ENCODE results near the gene RAB10.

RAB10 gene

DNA sequence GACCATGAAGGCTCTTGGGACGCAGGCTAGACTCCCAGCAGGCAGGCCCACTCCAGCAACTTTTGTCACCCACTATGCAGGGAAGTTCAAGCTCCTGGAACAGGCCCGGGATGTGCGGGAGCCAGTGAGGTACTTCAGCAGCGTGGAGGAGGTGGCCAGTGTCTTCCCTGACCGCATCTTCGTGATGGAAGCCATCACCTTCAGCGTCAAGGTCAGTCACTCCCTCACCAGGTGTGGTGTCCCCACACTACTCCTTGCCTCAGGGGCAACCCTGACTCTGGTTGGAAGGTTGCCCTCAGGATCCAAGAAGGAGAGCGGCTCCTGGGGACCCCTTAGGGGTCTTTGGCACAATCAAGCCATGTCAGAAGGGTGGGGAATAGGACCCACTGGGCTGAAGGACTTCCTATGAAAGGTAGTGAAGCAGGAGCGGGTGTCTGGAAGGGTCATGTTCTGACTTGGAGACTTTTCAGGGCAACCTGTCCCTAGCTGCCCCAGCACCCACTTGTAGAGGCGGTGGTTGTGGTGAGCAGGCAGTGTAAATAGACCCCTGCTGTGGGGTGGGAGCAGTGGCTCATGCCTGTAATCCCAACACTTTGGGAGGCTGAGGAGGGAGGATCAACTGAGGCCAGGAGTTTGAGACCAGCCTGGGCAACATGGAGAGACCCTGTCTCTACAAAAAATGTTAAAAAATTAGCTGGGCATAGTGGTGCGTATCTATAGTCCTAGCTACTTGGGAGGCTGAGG is 149.2 kb downstream of the RAB10 start:
- Histone ChIP-seq H3K4me3 (ENCODE audit: low read length) (no peak overlapping the region), H3K4me1 (ENCODE audit: control insufficient read depth, insufficient read depth, low read length) (peaks cover 7% of the 10 kb centered on the region), H3K27ac (ENCODE audit: low read depth, low read length) (no peak overlapping the region), H3K36me3 (ENCODE audit: control insufficient read depth, insufficient read depth, low read length) (no peaks in the 10 kb centered on the region), H3K9ac (ENCODE audit: low read length) (no peak overlapping the region), H3K27me3 (ENCODE audit: control insufficient read depth, insufficient read depth, low read length) (no peaks in the 10 kb centered on the region)

DNA sequence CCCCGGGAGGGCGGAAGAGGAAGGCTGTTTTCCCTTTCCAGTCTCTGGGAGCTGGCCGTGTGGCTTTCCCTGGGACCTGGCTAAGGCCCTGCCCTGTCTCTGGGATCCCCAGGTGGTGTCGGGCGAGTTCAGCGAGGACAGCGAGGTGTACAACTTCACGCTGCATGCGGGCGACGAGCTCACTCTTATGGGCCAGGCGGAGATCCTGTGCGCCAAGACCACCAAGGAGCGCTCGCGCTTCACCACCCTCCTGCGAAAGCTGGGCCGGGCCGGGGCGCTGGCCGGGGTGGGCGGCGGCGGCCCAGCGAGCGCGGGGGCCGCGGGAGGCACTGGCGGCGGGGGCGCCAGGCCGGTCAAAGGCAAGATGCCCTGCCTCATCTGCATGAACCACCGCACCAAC is 150.2 kb downstream of the RAB10 start:
- Histone ChIP-seq H3K36me3 (ENCODE audit: control insufficient read depth, insufficient read depth, low read length) (no peaks in the 10 kb centered on the region), H3K4me3 (ENCODE audit: low read length) (peak overlapping the region; percentile 67), H3K4me1 (ENCODE audit: control insufficient read depth, insufficient read depth, low read length) (peaks cover 7% of the 10 kb centered on the region), H3K9ac (ENCODE audit: low read length) (no peak overlapping the region), H3K27ac (ENCODE audit: low read depth, low read length) (no peak overlapping the region), H3K27me3 (ENCODE audit: control insufficient read depth, insufficient read depth, low read length) (no peaks in the 10 kb centered on the region)

- Histone ChIP-seq H3K27ac (ENCODE audit: low read depth, low read length) (peak overlapping the region; percentile 64), H3K9ac (ENCODE audit: low read length) (no peak overlapping the region), H3K4me3 (ENCODE audit: low read length) (peak overlapping the region; percentile 67)
Observed at GRCh38 chr2:26184555-26185303, 150.8 kb downstream of the RAB10 start.

DNA sequence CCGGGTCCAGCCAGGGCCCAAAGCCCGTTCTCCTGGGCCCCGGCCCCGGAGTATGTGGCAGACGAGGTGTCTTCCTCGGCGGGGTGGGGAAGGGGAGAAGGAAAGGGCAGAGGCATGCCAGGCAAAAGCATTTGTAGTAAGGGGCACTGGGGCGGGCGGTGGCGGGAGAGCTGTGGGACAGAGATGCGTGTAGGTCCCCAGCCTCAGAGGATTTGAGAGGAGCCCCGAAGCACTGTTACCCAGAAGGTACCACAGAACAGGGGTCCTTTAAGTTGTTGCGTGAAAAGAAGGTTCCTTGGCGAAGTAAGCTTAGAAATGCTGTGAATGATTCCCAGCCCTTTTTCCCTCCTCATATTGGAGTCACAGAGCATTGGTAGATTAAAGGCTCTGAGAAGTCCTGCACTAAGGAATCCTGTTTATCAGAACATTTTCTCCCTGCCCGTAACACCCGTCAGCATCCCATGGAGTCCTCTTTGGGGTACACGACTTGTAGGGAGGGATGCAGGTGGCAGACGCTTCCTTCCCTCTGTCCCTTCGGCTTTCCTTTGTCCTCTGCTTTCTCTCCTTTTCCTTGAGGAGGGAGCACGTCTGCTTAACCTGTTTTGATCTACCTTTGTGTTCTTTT is 151.5 kb downstream of the RAB10 start:
- no peaks in the 10 kb centered on the region for H3K36me3 ChIP-seq (ENCODE audit: control insufficient read depth, insufficient read depth, low read length)
- H3K9ac ChIP-seq (ENCODE audit: low read length) = peak overlapping the region; percentile 13
- peak overlapping the region; percentile 64 for H3K27ac ChIP-seq (ENCODE audit: low read depth, low read length)
- H3K27me3 ChIP-seq (ENCODE audit: control insufficient read depth, insufficient read depth, low read length) = no peaks in the 10 kb centered on the region
- H3K4me1 ChIP-seq (ENCODE audit: control insufficient read depth, insufficient read depth, low read length) = peaks cover 4% of the 10 kb centered on the region
- H3K4me3 ChIP-seq (ENCODE audit: low read length) = peak overlapping the region; percentile 63

More at GRCh38 chr2:26184555-26185303, 150.8 kb downstream of the RAB10 start:
- Histone ChIP-seq H3K36me3 (ENCODE audit: control insufficient read depth, insufficient read depth, low read length) (no peaks in the 10 kb centered on the region), H3K4me1 (ENCODE audit: control insufficient read depth, insufficient read depth, low read length) (peaks cover 4% of the 10 kb centered on the region), H3K27me3 (ENCODE audit: control insufficient read depth, insufficient read depth, low read length) (no peaks in the 10 kb centered on the region)

DNA sequence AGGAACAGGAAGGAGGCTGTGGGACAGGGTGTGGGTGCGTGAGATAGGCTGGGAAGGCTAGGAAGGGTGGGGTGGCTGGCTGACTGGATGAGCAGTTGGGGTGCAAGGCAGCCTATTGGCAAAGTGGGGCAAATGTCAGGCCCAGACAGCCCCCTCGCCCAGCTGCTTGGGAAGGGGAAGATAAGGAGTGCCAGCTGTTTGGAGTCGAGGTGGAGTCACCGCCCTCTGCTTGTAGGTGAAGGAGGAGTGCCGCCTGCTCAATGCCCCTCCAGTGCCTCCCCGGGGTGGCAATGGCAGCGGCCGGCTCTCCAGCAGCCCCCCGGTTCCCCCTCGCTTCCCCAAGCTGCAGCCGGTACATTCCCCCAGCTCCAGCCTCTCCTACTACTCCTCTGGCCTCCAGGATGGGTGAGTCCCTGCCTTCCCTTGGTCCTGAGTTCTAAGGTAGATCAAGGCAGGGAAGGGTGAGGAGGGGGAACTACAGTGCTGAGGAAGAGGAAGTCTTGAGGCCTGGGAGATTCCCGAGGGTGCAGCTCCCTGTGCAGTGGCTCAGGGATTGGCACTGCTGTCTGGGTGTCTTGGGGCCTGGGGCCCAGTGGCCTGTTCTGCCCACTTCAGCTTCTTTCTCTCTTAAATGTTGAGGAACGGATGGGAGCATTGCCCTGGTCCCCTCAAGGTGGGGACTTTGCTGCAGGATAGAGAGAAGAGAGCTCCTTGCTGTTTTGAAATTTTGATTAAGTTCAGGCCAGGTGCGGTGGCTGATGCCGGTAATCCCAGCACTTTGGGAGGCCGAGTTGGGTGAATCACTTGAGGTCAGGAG is 152.3 kb downstream of the RAB10 start:
- Histone ChIP-seq H3K36me3 (ENCODE audit: control insufficient read depth, insufficient read depth, low read length) (no peaks in the 10 kb centered on the region), H3K4me1 (ENCODE audit: control insufficient read depth, insufficient read depth, low read length) (peaks cover 4% of the 10 kb centered on the region), H3K27me3 (ENCODE audit: control insufficient read depth, insufficient read depth, low read length) (no peaks in the 10 kb centered on the region), H3K9ac (ENCODE audit: low read length) (no peak overlapping the region), H3K4me3 (ENCODE audit: low read length) (peak overlapping the region; percentile 63), H3K27ac (ENCODE audit: low read depth, low read length) (no peak overlapping the region)

All from rectal smooth muscle tissue (tissue), 1 donor.